Measurements from ENCODE around the gene LCE1E. TPM values are rescaled to one million over a fixed set of nuclear protein-coding genes. Genes with fewer than 3 reads are reported as not detected.

The LCE1E gene
- total RNA-seq, 2 donors from 2014 or later: not detected

GRCh38 chr1:152796421-152796820, 10.4 kb downstream of the LCE1E start, which contains the start of gene LCE1D:
TSS of gene LCE1D (plus strand) at chr1:152796721. CDS start at chr1:152797795, 1,074 bp downstream.
- H3K9me3 ChIP-seq: no peaks in the 10 kb centered on the region
- intact Hi-C loops (cut with DNase I): no loop called here
- H3K4me1 ChIP-seq (replicated peaks): no peaks in the 10 kb centered on the region
- H3K36me3 ChIP-seq: no peaks in the 10 kb centered on the region
- 60% methylated on average over 1 of the region's 3 CpGs for WGBS
- H3K27ac ChIP-seq: no peak within 1 kb of the TSS
- H3K4me3 ChIP-seq: no peak within 1 kb of the TSS
- no peak for DNase-seq (ENCODE audit: low spot score)
- no peaks in the 10 kb centered on the region for H3K27me3 ChIP-seq (replicated peaks; ENCODE audit: insufficient read depth)
- TF ChIP-seq CTCF (IDR thresholded peaks at IDR 0.05) (no peak), POLR2AphosphoS5 (IDR thresholded peaks at IDR 0.05) (no peak), POLR2A (IDR thresholded peaks at IDR 0.05) (no peak)

DNA sequence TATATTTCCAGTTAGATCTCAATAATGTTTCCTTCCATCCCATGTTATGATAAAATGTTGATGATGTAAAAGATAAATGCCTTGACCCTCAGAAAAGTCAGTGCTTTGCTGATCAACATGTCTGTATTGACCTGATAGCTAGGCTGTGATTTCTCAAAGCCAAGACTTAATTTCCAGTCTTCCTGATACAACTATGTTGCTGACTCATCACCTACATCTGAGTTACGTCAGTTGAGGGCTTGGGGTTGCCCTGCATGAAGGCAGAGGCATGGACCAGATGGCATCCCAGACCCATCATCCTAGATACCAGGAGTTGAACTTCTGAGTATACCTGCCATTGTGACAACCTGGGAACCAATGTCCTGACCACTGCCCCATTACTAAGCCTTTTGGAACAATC, 15.3 kb downstream of the LCE1E start:
- no peaks in the 10 kb centered on the region for H3K36me3 ChIP-seq
- WGBS: 83% methylated on average over 1 of the region's 1 CpG
- intact Hi-C loops (cut with DNase I): no loop called here
- H3K27ac ChIP-seq: no peak overlapping the region
- no peaks in the 10 kb centered on the region for H3K9me3 ChIP-seq
- no peak overlapping the region for H3K4me3 ChIP-seq
- H3K4me1 ChIP-seq (replicated peaks): no peaks in the 10 kb centered on the region
- no peaks in the 10 kb centered on the region for H3K27me3 ChIP-seq (replicated peaks; ENCODE audit: insufficient read depth)
- no peak for DNase-seq (ENCODE audit: low spot score)
- TF ChIP-seq POLR2AphosphoS5 (IDR thresholded peaks at IDR 0.05) (no peak), POLR2A (IDR thresholded peaks at IDR 0.05) (no peak), CTCF (IDR thresholded peaks at IDR 0.05) (no peak)

DNA sequence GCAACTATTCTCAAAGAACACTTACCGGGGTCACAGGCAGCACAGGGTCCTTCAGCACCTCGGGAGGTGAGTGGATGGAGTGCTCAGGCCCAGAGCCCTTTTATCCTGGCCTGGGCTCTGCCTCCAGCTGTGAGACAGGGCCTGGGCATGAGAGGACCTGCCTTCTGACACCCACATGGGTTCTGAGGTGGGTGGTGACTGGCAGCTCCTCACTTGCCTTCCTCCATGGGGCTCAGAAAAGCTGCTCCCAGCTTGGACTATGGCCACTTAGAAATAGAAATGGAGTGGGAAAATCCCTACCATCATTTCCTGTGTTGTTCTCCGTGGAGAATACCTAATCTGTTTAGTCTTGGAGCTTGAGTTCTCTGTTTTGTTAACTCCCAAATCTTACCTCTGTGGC, 20.5 kb downstream of the LCE1E start, which contains the start of gene LCE1C:
LCE1C (minus strand) TSS at position 76 of the 400 bp plus-strand sequence. CDS start 1,173 bp downstream, outside the sequence.
- no peak for DNase-seq (ENCODE audit: low spot score)
- intact Hi-C loops (cut with DNase I): no loop called here
- WGBS: 52% methylated on average over 3 of the region's 3 CpGs

GRCh38 chr1:152811050-152811449, 25.0 kb downstream of the LCE1E start:
- H3K4me3 ChIP-seq: no peak overlapping the region
- no peaks in the 10 kb centered on the region for H3K36me3 ChIP-seq
- no peak for DNase-seq (ENCODE audit: low spot score)
- no peaks in the 10 kb centered on the region for H3K4me1 ChIP-seq (replicated peaks)
- H3K27me3 ChIP-seq (replicated peaks; ENCODE audit: insufficient read depth): no peaks in the 10 kb centered on the region
- WGBS: 37% methylated on average over 2 of the region's 2 CpGs
- H3K9me3 ChIP-seq: no peaks in the 10 kb centered on the region
- intact Hi-C loops (cut with DNase I): no loop called here
- TF ChIP-seq CTCF (IDR thresholded peaks at IDR 0.05) (no peak), POLR2AphosphoS5 (IDR thresholded peaks at IDR 0.05) (no peak), POLR2A (IDR thresholded peaks at IDR 0.05) (no peak)
- no peak overlapping the region for H3K27ac ChIP-seq

More for the DNA sequence above, 20.5 kb downstream of the LCE1E start, which contains the start of gene LCE1C:
- no peaks in the 10 kb centered on the region for H3K36me3 ChIP-seq
- H3K27me3 ChIP-seq (replicated peaks; ENCODE audit: insufficient read depth): no peaks in the 10 kb centered on the region
- TF ChIP-seq POLR2AphosphoS5 (IDR thresholded peaks at IDR 0.05): no peak
- TF ChIP-seq CTCF (IDR thresholded peaks at IDR 0.05): no peak
- no peak for TF ChIP-seq POLR2A (IDR thresholded peaks at IDR 0.05)
- H3K9me3 ChIP-seq: no peaks in the 10 kb centered on the region
- H3K4me1 ChIP-seq (replicated peaks): no peaks in the 10 kb centered on the region
- no peak within 1 kb of the TSS for H3K27ac ChIP-seq
- H3K4me3 ChIP-seq: no peak within 1 kb of the TSS

DNA sequence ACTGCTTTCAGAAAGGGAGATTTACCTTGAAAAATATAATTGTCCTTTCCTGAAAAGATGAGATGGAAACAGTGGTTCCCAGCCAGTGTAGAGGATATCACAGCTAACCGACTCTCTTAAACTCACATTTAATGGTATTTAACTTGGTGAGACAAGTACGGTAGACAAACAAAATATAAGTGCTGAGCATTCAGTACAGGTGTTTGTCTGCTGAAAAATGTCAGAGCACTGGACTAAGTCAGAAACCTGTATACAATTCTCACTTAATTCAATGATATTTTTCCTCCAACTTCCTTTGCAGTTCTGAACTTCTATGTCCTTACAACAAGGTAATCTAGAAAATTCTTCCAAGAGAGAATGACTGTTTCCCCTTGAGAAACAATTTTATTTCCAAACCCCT, 25.6 kb downstream of the LCE1E start, which contains the start of gene LCE1B:
LCE1B (plus strand) TSS at position 301 of the 400 bp plus-strand sequence. CDS start 476 bp downstream, outside the sequence.
- Histone ChIP-seq H3K9me3 (no peaks in the 10 kb centered on the region), H3K4me1 (replicated peaks) (no peaks in the 10 kb centered on the region), H3K36me3 (no peaks in the 10 kb centered on the region), H3K27ac (no peak within 1 kb of the TSS), H3K27me3 (replicated peaks; ENCODE audit: insufficient read depth) (no peaks in the 10 kb centered on the region), H3K4me3 (no peak within 1 kb of the TSS)
- TF ChIP-seq POLR2A (IDR thresholded peaks at IDR 0.05) (no peak), POLR2AphosphoS5 (IDR thresholded peaks at IDR 0.05) (no peak), CTCF (IDR thresholded peaks at IDR 0.05) (no peak)
- 34% methylated on average over 2 of the region's 2 CpGs for WGBS
- no peak for DNase-seq (ENCODE audit: low spot score)
- intact Hi-C loops (cut with DNase I): no loop called here

Measured in prostate gland (tissue), 2 donors.